GM21786 (cell line): ENCODE data around the gene EPC2.
"Not testable (repeated sequence)": the region's sequence is repeated elsewhere in the genome, so short reads cannot be mapped to it uniquely, and the experiment has no call there.

Source experiments
- ATAC-seq: cut with Tn5 transposase; IDR thresholded peaks from one replicate; pipeline ENCODE4 v1.9.1; 2021; ENCODE audit not compliant: unreplicated experiment

EPC2 gene

GRCh38 chr2:148721520-148721931 lies 77.0 kb downstream of the EPC2 start:
- no peak for ATAC-seq

- ATAC-seq, result no peak
Measured at GRCh38 chr2:148721991-148722777, 77.6 kb downstream of the EPC2 start.

- ATAC-seq, result no peak
Measured at GRCh38 chr2:148725564-148725963, 81.0 kb downstream of the EPC2 start.

GRCh38 chr2:148726228-148726627 lies 81.7 kb downstream of the EPC2 start:
- ATAC-seq, result peak; percentile 71

GRCh38 chr2:148730085-148730484 lies 85.5 kb downstream of the EPC2 start:
- no peak for ATAC-seq

GRCh38 chr2:148737742-148738141 lies 93.2 kb downstream of the EPC2 start:
- no peak for ATAC-seq

GRCh38 chr2:148739454-148740105 lies 95.0 kb downstream of the EPC2 start:
- ATAC-seq, result no peak

GRCh38 chr2:148742373-148742772 lies 97.8 kb downstream of the EPC2 start:
- no peak for ATAC-seq

- no peak for ATAC-seq
Measured at GRCh38 chr2:148745151-148745851, 100.8 kb downstream of the EPC2 start.

- no peak for ATAC-seq
Measured at GRCh38 chr2:148746973-148747372, 102.4 kb downstream of the EPC2 start.

GRCh38 chr2:148751907-148752306 lies 107.4 kb downstream of the EPC2 start:
- ATAC-seq, result no peak

GRCh38 chr2:148752977-148753376 lies 108.4 kb downstream of the EPC2 start:
- no peak for ATAC-seq

- ATAC-seq, result no peak
Measured at GRCh38 chr2:148754864-148755263, 110.3 kb downstream of the EPC2 start.

GRCh38 chr2:148756292-148756975 lies 111.9 kb downstream of the EPC2 start:
- no peak for ATAC-seq

- ATAC-seq, result no peak
Measured at GRCh38 chr2:148764815-148765214, 120.3 kb downstream of the EPC2 start.

GRCh38 chr2:148770047-148770446 lies 125.5 kb downstream of the EPC2 start:
- no peak for ATAC-seq

- ATAC-seq, result no peak
Measured at GRCh38 chr2:148781544-148781943, 137.0 kb downstream of the EPC2 start.

GRCh38 chr2:148789059-148789458 lies 144.5 kb downstream of the EPC2 start:
- ATAC-seq, result no peak

- not testable (repeated sequence) for ATAC-seq
Measured at GRCh38 chr2:148790172-148790571, 145.6 kb downstream of the EPC2 start.

GRCh38 chr2:148794558-148794957 lies 150.0 kb downstream of the EPC2 start:
- no peak for ATAC-seq
